ENCODE measurements around the gene RPS6KA5. TPM values are rescaled to one million over a fixed set of nuclear protein-coding genes. Genes with fewer than 3 reads are reported as not detected.

RPS6KA5 gene
- total RNA-seq, 2 donors from 2014 or later, result 3.3 to 5.1 TPM

- Mint-ChIP-seq H3K4me3 (no peak overlapping the region), H3K27me3 (ENCODE audit: insufficient read depth) (peaks cover 2% of the 10 kb centered on the region), H3K27ac (no peak overlapping the region), H3K36me3 (ENCODE audit: low read depth) (no peaks in the 10 kb centered on the region), H3K4me1 (no peaks in the 10 kb centered on the region), H3K9me3 (no peaks in the 10 kb centered on the region)
- no peak for TF ChIP-seq CTCF (conservative IDR thresholded peaks at IDR 0.05)
- no peak overlapping the region for H3K27ac ChIP-seq (ENCODE audit: low read depth, low read length)
- no peak overlapping the region for H3K9ac ChIP-seq (ENCODE audit: extremely low read depth, low read length, poor library complexity, severe bottlenecking)
- no peaks in the 10 kb centered on the region for H3K27me3 ChIP-seq (ENCODE audit: control insufficient read depth, insufficient read depth, low read length, poor library complexity, severe bottlenecking)
- no peaks in the 10 kb centered on the region for H3K4me1 ChIP-seq (ENCODE audit: control insufficient read depth, insufficient read depth, low read length)
- no peaks in the 10 kb centered on the region for H3K9me3 ChIP-seq (ENCODE audit: control insufficient read depth, low read length)
- no peak overlapping the region for H3K4me3 ChIP-seq (ENCODE audit: low read length)
- 83 to 100% methylated on average over 1 to 2 of the region's 2 CpGs for WGBS, 2 experiments (ENCODE audit: insufficient coverage in 1 of 2, insufficient read length in 1 of 2)
- DNase-seq, result no peak
- no peaks in the 10 kb centered on the region for H3K36me3 ChIP-seq (ENCODE audit: control insufficient read depth, insufficient read depth, low read length)
Measured at GRCh38 chr14:91084516-91084915, 24.1 kb upstream of the RPS6KA5 start.

GRCh38 chr14:91082282-91082681 lies 21.8 kb upstream of the RPS6KA5 start:
- Mint-ChIP-seq H3K9me3 (no peaks in the 10 kb centered on the region), H3K27me3 (ENCODE audit: insufficient read depth) (peaks cover 2% of the 10 kb centered on the region), H3K27ac (no peak overlapping the region), H3K4me3 (no peak overlapping the region), H3K4me1 (no peaks in the 10 kb centered on the region), H3K36me3 (ENCODE audit: low read depth) (no peaks in the 10 kb centered on the region)
- Histone ChIP-seq H3K27me3 (ENCODE audit: control insufficient read depth, insufficient read depth, low read length, poor library complexity, severe bottlenecking) (no peaks in the 10 kb centered on the region), H3K4me1 (ENCODE audit: control insufficient read depth, insufficient read depth, low read length) (no peaks in the 10 kb centered on the region), H3K4me3 (ENCODE audit: low read length) (no peak overlapping the region), H3K9ac (ENCODE audit: extremely low read depth, low read length, poor library complexity, severe bottlenecking) (no peak overlapping the region), H3K27ac (ENCODE audit: low read depth, low read length) (no peak overlapping the region), H3K36me3 (ENCODE audit: control insufficient read depth, insufficient read depth, low read length) (no peaks in the 10 kb centered on the region), H3K9me3 (ENCODE audit: control insufficient read depth, low read length) (no peaks in the 10 kb centered on the region)
- DNase-seq, result no peak
- WGBS, 2 experiments (ENCODE audit: insufficient coverage in 1 of 2, insufficient read length in 1 of 2), result 96% methylated on average over 3 of the region's 3 CpGs; no CpG with 5 or more reads in 1 of the 2 experiments
- no peak for TF ChIP-seq CTCF (conservative IDR thresholded peaks at IDR 0.05)

GRCh38 chr14:91080071-91080470 lies 19.6 kb upstream of the RPS6KA5 start:
- H3K27me3 ChIP-seq (ENCODE audit: control insufficient read depth, insufficient read depth, low read length, poor library complexity, severe bottlenecking), result no peaks in the 10 kb centered on the region
- H3K4me1 ChIP-seq (ENCODE audit: control insufficient read depth, insufficient read depth, low read length), result no peaks in the 10 kb centered on the region
- H3K4me3 Mint-ChIP-seq, result no peak overlapping the region
- H3K27ac ChIP-seq (ENCODE audit: low read depth, low read length), result no peak overlapping the region
- no peak overlapping the region for H3K9ac ChIP-seq (ENCODE audit: extremely low read depth, low read length, poor library complexity, severe bottlenecking)
- H3K27me3 Mint-ChIP-seq (ENCODE audit: insufficient read depth), result no peaks in the 10 kb centered on the region
- no peak overlapping the region for H3K4me3 ChIP-seq (ENCODE audit: low read length)
- no peaks in the 10 kb centered on the region for H3K9me3 ChIP-seq (ENCODE audit: control insufficient read depth, low read length)
- no peak for DNase-seq
- WGBS, 2 experiments (ENCODE audit: insufficient coverage in 1 of 2, insufficient read length in 1 of 2), result 91% methylated on average over 5 to 6 of the region's 6 CpGs
- H3K36me3 Mint-ChIP-seq (ENCODE audit: low read depth), result no peaks in the 10 kb centered on the region
- H3K36me3 ChIP-seq (ENCODE audit: control insufficient read depth, insufficient read depth, low read length), result no peaks in the 10 kb centered on the region
- no peak overlapping the region for H3K27ac Mint-ChIP-seq
- TF ChIP-seq CTCF (conservative IDR thresholded peaks at IDR 0.05), result no peak
- H3K4me1 Mint-ChIP-seq, result no peaks in the 10 kb centered on the region
- no peaks in the 10 kb centered on the region for H3K9me3 Mint-ChIP-seq

Data from endodermal cell (in vitro differentiated cells).